H1 (cell line): Measurements from ENCODE around the gene SLC12A8. TPM values are rescaled to one million over a fixed set of nuclear protein-coding genes. Genes with fewer than 3 reads are reported as not detected.

Experiments used
- CBX8 ChIP-seq: fragments of 300-800, 300-1000 bp; sonication (generic); IDR thresholded peaks from 2 replicates; pipeline ENCODE4 v1.7.1; 2016; ENCODE audit warnings: low read depth, low read length, borderline replicate concordance
- CHD1 ChIP-seq: IDR thresholded peaks from 2 replicates; pipeline ENCODE4 v1.6.1; 2012; ENCODE audit warnings: low read depth, low read length, improper control_type of control experiment
- CTBP2 ChIP-seq: IDR thresholded peaks from 2 replicates; pipeline ENCODE4 v1.7.0; 2011; ENCODE audit warnings: borderline replicate concordance, mild to moderate bottlenecking, moderate library complexity, mixed read lengths, low read length; ENCODE audit not compliant: insufficient read depth, insufficient read length
- EZH2 ChIP-seq: fragments of 200-600 bp; sonication (generic); IDR thresholded peaks from 2 replicates; pipeline ENCODE4 v1.7.1; 2012; ENCODE audit warnings: low read depth, mild to moderate bottlenecking, moderate library complexity, low read length, inconsistent platforms; ENCODE audit not compliant: severe bottlenecking
- HDAC2 ChIP-seq, 2 experiments: fragments of 300-600 bp in 1 of 2; sonication (generic) in 1 of 2; IDR thresholded peaks; 2 replicates each; pipeline ENCODE4 v1.6.1; 2011 to 2012; ENCODE audit warnings: low read depth in 2 of 2, low read length in 2 of 2, mild to moderate bottlenecking in 2 of 2, moderate library complexity in 2 of 2, borderline replicate concordance in 1 of 2, inconsistent platforms in 1 of 2
- KDM4A ChIP-seq: IDR thresholded peaks from one replicate; pipeline ENCODE4 v1.7.1; 2012; ENCODE audit warnings: low read depth, mild to moderate bottlenecking, moderate library complexity, low read length, inconsistent platforms; ENCODE audit not compliant: severe bottlenecking
- MAFK ChIP-seq: IDR thresholded peaks from 2 replicates; pipeline ENCODE4 v1.6.1; 2012; ENCODE audit warnings: low read depth, mild to moderate bottlenecking, improper control_type of control experiment, low read length
- NANOG ChIP-seq: IDR thresholded peaks from 2 replicates; pipeline ENCODE4 v1.6.1; 2011; ENCODE audit warnings: low read length, low read depth, mild to moderate bottlenecking, inconsistent platforms; ENCODE audit not compliant: insufficient read depth, poor library complexity, severe bottlenecking
- NRF1 ChIP-seq: IDR thresholded peaks from 2 replicates; pipeline ENCODE4 v1.6.1; 2011; ENCODE audit warnings: mild to moderate bottlenecking, low read depth, low read length, improper control_type of control experiment
- PHF8 ChIP-seq: fragments of 200-600 bp; sonication (generic); conservative IDR thresholded peaks from 2 replicates; pipeline ENCODE4 v1.7.1; 2012; ENCODE audit warnings: low read depth, mild to moderate bottlenecking, inconsistent platforms, low read length, moderate library complexity
- RBBP5 ChIP-seq: IDR thresholded peaks from 2 replicates; pipeline ENCODE4 v1.7.1; 2012; ENCODE audit warnings: low read depth, mild to moderate bottlenecking, inconsistent platforms, low read length, moderate library complexity, borderline replicate concordance
- SIN3A ChIP-seq, 2 experiments: IDR thresholded peaks in 1 of 2; conservative IDR thresholded peaks in 1 of 2; 2 replicates each; pipeline ENCODE4 v1.6.1; 2011 to 2012; ENCODE audit warnings: low read length in 2 of 2, improper control_type of control experiment in 1 of 2, low read depth in 1 of 2, mild to moderate bottlenecking in 1 of 2
- TAF1 ChIP-seq: IDR thresholded peaks from 2 replicates; pipeline ENCODE4 v1.6.1; 2011; ENCODE audit warnings: mild to moderate bottlenecking, low read depth, low read length
- USF2 ChIP-seq: IDR thresholded peaks from 2 replicates; pipeline ENCODE4 v1.6.1; 2011; ENCODE audit warnings: low read length, improper control_type of control experiment
- polyA plus RNA-seq, 7 experiments: library from polyadenylated mRNA; depleted of rRNA in 3 of 7; stranded (reverse) in 5 of 7; unstranded in 2 of 7; fragments of >200 nt in 5 of 7; fragments of 200-250 nt in 2 of 7; gene quantifications; 1 replicate in 5 of 7; 2 replicates in 1 of 7; 4 replicates in 1 of 7; pipeline versions ENCODE4 v1.2.1 to v1.2.3, GENCODE V29; 2011 to 2013; ENCODE audit warnings: missing spikeins in 2 of 7, mixed read lengths in 2 of 7
- total RNA-seq: library from RNA; stranded (reverse); fragmentation: NEBNext Ultra II Directional; extraction: Animal tissue kit (Norgen Biotek cat#: 25700); gene quantifications from 2 replicates; pipeline ENCODE4 v1.2.1, GENCODE V29; 2021

The SLC12A8 gene
- total and polyA plus RNA-seq, 2 of the 8 experiments (the other 6 are each of a cell fraction or from before 2014, with no cell fraction given): 13.7 to 14.4 TPM

DNA sequence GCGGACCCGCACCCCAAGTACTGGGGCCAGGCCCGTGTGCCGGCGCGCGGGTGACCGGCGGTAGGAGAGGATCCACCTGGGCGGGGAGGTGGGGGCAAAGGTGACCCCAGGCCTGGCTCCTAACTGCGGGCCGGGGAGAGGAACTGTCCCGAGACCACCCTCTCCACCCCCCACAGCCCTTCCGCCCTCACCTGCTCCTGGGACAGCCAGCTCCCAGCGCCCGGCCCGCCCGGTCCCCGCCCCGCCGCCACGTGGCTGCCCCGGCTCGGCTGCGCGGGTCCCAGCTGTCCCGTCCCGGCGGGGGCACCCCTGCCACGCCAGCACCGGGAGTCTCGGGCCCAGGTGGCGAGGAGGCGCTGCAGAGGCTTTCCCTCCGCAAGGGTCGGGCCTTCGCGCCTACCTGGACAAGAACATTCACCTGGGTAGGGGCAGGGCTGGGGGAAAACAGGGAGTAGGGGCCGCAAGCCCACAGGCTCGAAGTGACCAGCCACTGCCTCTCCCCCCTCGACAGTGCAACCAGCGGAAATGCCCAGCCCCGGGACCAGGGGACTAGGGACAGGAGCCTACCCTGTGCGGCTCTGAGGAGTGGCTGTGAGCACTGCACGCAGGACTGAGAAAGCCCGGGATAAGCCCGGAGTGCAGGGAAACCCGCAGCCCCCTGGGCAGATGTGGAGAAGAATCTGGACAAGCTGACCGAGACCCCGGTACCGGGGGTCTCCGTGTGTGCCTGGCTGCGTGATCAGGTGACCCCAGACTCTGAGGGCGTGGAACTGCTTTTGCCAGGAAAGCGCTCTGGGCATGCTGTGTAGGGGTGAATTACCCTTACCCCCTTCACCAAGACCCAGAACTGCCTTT lies at the start of gene SLC12A8 (continued):
- TF ChIP-seq PHF8 (0 out of 2 replicates have a peak, but pooled peaks have one; percentile 38), TAF1 (peak; percentile 39), HDAC2 (IDR thresholded peaks at IDR 0.05; ENCODE audit: borderline replicate concordance in 1 of 2, low read depth in 2 of 2, low read length in 2 of 2) (0 out of 4 replicates have a peak, but pooled peaks of 1 of the 2 experiments have one; percentile 19), EZH2 (peak; percentile 51), CHD1 (no peak), NANOG (no peak), NRF1 (no peak), CTBP2 (no peak), RBBP5 (0 out of 2 replicates have a peak, but pooled peaks have one; percentile 9), SIN3A (conservative IDR thresholded peaks at IDR 0.05 in 1 of 2, IDR thresholded peaks at IDR 0.05 in 1 of 2; ENCODE audit: low read depth in 1 of 2, low read length in 2 of 2) (no peak; a peak in 1 of 4 replicates), CBX8 (no peak), KDM4A (peak; percentile 3), USF2 (no peak), MAFK (no peak)
